Measurements from ENCODE around the gene MAD2L1.

Gene MAD2L1

DNA sequence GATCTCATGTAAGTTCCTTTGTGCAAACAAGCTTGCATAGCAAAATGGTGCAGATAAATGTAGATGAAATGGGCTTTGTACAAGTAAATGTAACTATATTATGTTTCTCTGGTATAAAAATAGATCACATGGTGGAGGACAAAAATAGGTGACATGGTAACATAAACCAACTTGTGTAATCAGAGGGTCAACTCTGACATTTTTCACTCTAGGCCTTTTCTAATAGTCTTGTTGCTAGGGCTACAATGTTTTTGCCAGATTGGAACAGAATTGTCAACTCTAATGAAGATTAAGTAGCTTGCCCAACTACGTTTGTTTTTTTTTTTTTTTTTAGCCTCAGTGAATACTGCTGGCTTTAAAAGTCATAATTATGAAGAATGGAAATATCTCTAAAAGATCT is 11.5 kb downstream of the MAD2L1 start:
- ChIA-PET POLR2A (interaction anchor here (1.2 kb wide), 1 partner anchor 427 kb away, joined by 3 read pairs; the partner anchor contains the start of gene PDE5A), CTCF (interaction anchor here (1.6 kb wide), 1 partner anchor 427 kb away, joined by 6 read pairs; the partner anchor contains the start of gene PDE5A)

DNA sequence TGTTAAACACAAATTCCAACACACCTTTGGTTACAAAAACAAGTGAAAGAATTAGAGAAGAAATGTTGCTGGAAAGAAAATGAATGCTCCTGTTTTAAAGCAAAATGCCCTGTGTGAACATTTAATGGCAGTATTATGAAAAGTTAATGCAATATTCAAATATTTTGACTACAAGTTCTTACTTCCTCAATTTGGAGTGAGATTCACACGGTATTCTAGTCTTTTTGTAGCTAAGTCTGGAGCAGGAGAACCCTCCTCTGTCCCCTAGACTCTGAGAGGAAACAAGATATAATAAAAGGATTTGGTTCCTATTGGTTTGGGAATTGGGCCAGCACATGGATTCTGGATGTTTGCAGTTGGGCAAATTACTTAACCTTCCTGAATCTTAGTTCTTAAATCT is 12.7 kb downstream of the MAD2L1 start:
- POLR2A ChIA-PET = interaction anchor here (1.2 kb wide), 1 partner anchor 426 kb away, joined by 3 read pairs; the partner anchor contains the start of gene PDE5A
- Histone ChIP-seq H3K4me3 (ENCODE audit: low read depth, low read length) (no peak overlapping the region), H3K9me3 (ENCODE audit: control insufficient read depth, insufficient read depth, low read depth, low read length) (no peaks in the 10 kb centered on the region), H3K4me1 (ENCODE audit: control insufficient read depth, insufficient read depth, low read length) (no peaks in the 10 kb centered on the region), H3K36me3 (ENCODE audit: control insufficient read depth in 2 of 2, insufficient read depth in 1 of 2, low read length in 2 of 2) (peaks cover 0 to 31% of the 10 kb centered on the region in 2 experiments; a peak in 2 of 3 replicates), H3K27ac (ENCODE audit: extremely low read depth, low read depth, low read length) (no peak overlapping the region)
- CTCF ChIA-PET = no interaction called here
- TF ChIP-seq, protein P1, sequence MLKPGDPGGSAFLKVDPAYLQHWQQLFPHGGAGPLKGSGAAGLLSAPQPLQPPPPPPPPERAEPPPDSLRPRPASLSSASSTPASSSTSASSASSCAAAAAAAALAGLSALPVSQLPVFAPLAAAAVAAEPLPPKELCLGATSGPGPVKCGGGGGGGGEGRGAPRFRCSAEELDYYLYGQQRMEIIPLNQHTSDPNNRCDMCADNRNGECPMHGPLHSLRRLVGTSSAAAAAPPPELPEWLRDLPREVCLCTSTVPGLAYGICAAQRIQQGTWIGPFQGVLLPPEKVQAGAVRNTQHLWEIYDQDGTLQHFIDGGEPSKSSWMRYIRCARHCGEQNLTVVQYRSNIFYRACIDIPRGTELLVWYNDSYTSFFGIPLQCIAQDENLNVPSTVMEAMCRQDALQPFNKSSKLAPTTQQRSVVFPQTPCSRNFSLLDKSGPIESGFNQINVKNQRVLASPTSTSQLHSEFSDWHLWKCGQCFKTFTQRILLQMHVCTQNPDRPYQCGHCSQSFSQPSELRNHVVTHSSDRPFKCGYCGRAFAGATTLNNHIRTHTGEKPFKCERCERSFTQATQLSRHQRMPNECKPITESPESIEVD (tag by site-specific recombination; IDR thresholded peaks at IDR 0.05) = no peak
- no peak for TF ChIP-seq ZNF175 (tag by site-specific recombination; IDR thresholded peaks at IDR 0.05)
- TF ChIP-seq, protein P2, sequence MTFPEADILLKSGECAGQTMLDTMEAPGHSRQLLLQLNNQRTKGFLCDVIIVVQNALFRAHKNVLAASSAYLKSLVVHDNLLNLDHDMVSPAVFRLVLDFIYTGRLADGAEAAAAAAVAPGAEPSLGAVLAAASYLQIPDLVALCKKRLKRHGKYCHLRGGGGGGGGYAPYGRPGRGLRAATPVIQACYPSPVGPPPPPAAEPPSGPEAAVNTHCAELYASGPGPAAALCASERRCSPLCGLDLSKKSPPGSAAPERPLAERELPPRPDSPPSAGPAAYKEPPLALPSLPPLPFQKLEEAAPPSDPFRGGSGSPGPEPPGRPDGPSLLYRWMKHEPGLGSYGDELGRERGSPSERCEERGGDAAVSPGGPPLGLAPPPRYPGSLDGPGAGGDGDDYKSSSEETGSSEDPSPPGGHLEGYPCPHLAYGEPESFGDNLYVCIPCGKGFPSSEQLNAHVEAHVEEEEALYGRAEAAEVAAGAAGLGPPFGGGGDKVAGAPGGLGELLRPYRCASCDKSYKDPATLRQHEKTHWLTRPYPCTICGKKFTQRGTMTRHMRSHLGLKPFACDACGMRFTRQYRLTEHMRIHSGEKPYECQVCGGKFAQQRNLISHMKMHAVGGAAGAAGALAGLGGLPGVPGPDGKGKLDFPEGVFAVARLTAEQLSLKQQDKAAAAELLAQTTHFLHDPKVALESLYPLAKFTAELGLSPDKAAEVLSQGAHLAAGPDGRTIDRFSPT (tag by site-specific recombination; IDR thresholded peaks at IDR 0.05) = no peak
- no peak for TF ChIP-seq ZNF585B (tag by site-specific recombination; IDR thresholded peaks at IDR 0.05)
- TF ChIP-seq ZNF561 (tag by site-specific recombination; IDR thresholded peaks at IDR 0.05; ENCODE audit: borderline replicate concordance) = no peak
- TF ChIP-seq ZFP37 (tag by site-specific recombination; IDR thresholded peaks at IDR 0.05) = no peak
- TF ChIP-seq, protein P3, sequence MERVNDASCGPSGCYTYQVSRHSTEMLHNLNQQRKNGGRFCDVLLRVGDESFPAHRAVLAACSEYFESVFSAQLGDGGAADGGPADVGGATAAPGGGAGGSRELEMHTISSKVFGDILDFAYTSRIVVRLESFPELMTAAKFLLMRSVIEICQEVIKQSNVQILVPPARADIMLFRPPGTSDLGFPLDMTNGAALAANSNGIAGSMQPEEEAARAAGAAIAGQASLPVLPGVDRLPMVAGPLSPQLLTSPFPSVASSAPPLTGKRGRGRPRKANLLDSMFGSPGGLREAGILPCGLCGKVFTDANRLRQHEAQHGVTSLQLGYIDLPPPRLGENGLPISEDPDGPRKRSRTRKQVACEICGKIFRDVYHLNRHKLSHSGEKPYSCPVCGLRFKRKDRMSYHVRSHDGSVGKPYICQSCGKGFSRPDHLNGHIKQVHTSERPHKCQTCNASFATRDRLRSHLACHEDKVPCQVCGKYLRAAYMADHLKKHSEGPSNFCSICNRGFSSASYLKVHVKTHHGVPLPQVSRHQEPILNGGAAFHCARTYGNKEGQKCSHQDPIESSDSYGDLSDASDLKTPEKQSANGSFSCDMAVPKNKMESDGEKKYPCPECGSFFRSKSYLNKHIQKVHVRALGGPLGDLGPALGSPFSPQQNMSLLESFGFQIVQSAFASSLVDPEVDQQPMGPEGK (tag by site-specific recombination; IDR thresholded peaks at IDR 0.05) = no peak
- TF ChIP-seq ZNF266 (tag by site-specific recombination; IDR thresholded peaks at IDR 0.05; ENCODE audit: low read depth) = no peak
- no peak for TF ChIP-seq ZNF596 (tag by site-specific recombination; IDR thresholded peaks at IDR 0.05)
- TF ChIP-seq ZNF19 (tag by site-specific recombination; IDR thresholded peaks at IDR 0.05; ENCODE audit: low read depth) = no peak
- TF ChIP-seq, protein P4, sequence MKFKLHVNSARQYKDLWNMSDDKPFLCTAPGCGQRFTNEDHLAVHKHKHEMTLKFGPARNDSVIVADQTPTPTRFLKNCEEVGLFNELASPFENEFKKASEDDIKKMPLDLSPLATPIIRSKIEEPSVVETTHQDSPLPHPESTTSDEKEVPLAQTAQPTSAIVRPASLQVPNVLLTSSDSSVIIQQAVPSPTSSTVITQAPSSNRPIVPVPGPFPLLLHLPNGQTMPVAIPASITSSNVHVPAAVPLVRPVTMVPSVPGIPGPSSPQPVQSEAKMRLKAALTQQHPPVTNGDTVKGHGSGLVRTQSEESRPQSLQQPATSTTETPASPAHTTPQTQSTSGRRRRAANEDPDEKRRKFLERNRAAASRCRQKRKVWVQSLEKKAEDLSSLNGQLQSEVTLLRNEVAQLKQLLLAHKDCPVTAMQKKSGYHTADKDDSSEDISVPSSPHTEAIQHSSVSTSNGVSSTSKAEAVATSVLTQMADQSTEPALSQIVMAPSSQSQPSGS (tag by site-specific recombination; IDR thresholded peaks at IDR 0.05; ENCODE audit: low read depth) = no peak

More for the DNA sequence above, 11.5 kb downstream of the MAD2L1 start:
- no peaks in the 10 kb centered on the region for H3K9me3 ChIP-seq (ENCODE audit: control insufficient read depth, insufficient read depth, low read depth, low read length)
- no peak overlapping the region for H3K27ac ChIP-seq (ENCODE audit: extremely low read depth, low read depth, low read length)
- H3K4me3 ChIP-seq (ENCODE audit: low read depth, low read length) = no peak overlapping the region
- TF ChIP-seq, protein P1 (tag by site-specific recombination; IDR thresholded peaks at IDR 0.05) = peak; percentile 33; the same call in 1 of the 2 replicates
- TF ChIP-seq ZNF660 (tag by site-specific recombination; IDR thresholded peaks at IDR 0.05) = no peak
- peaks cover 7 to 42% of the 10 kb centered on the region in 2 experiments for H3K36me3 ChIP-seq (ENCODE audit: control insufficient read depth in 2 of 2, insufficient read depth in 1 of 2, low read length in 2 of 2)
- H3K4me1 ChIP-seq (ENCODE audit: control insufficient read depth, insufficient read depth, low read length) = no peaks in the 10 kb centered on the region
